HG03097 (cell line): ENCODE results near the gene UPF3B.
"Not testable (repeated sequence)": the region's sequence is repeated elsewhere in the genome, so short reads cannot be mapped to it uniquely, and the experiment has no call there.

Experiments used
- ATAC-seq: cut with Tn5 transposase; IDR thresholded peaks from one replicate; pipeline ENCODE4 v1.9.1; 2021; ENCODE audit not compliant: unreplicated experiment, low FRiP score

Gene UPF3B

GRCh38 chrX:119852382-119853353 is at the start of gene UPF3B:
UPF3B (minus strand) TSS chrX:119852963; CDS start chrX:119852928, 35 bp downstream.
- peak; percentile 92 for ATAC-seq

- no peak for ATAC-seq
Observed at GRCh38 chrX:119900976-119901375, 48.2 kb upstream of the UPF3B start.

- no peak for ATAC-seq
Observed at GRCh38 chrX:119899125-119899524, 46.4 kb upstream of the UPF3B start.

- no peak for ATAC-seq
Observed at GRCh38 chrX:119895843-119896326, 43.1 kb upstream of the UPF3B start, which contains the start of gene AKAP14. AKAP14 (plus strand) TSS chrX:119895893; CDS start chrX:119903224, 7,331 bp downstream.

GRCh38 chrX:119891961-119892692 is 39.4 kb upstream of the UPF3B start:
- ATAC-seq: not testable (repeated sequence)

GRCh38 chrX:119890626-119891025 is 37.9 kb upstream of the UPF3B start:
- ATAC-seq: not testable (repeated sequence)

GRCh38 chrX:119887721-119888425 is 35.1 kb upstream of the UPF3B start:
- ATAC-seq: no peak

GRCh38 chrX:119885554-119886428 is 33.0 kb upstream of the UPF3B start:
- no peak for ATAC-seq

GRCh38 chrX:119880552-119881437 is 28.0 kb upstream of the UPF3B start:
- ATAC-seq: peak; percentile 81

- no peak for ATAC-seq
Observed at GRCh38 chrX:119880076-119880475, 27.3 kb upstream of the UPF3B start.

- no peak for ATAC-seq
Observed at GRCh38 chrX:119878740-119879139, 26.0 kb upstream of the UPF3B start.

- peak; percentile 84 for ATAC-seq
Observed at GRCh38 chrX:119871599-119872395, 19.0 kb upstream of the UPF3B start, which contains the start of the genes NDUFA1 and RNF113A. NDUFA1 (plus strand) TSS chrX:119871832; CDS start chrX:119871912, 80 bp downstream. RNF113A (minus strand) TSS chrX:119871733; CDS start chrX:119871613, 120 bp downstream.

GRCh38 chrX:119871245-119871598 is 18.5 kb upstream of the UPF3B start:
- peak; percentile 24 for ATAC-seq

- peak; percentile 15 for ATAC-seq
Observed at GRCh38 chrX:119870626-119871131, 17.9 kb upstream of the UPF3B start.

- no peak for ATAC-seq
Observed at GRCh38 chrX:119853444-119853843, 681 bp upstream of the UPF3B start.

GRCh38 chrX:119833905-119834304 is 18.9 kb downstream of the UPF3B start:
- no peak for ATAC-seq

GRCh38 chrX:119828446-119828845 is 24.3 kb downstream of the UPF3B start:
- ATAC-seq: no peak
